HepG2 (cell line): ENCODE results near the gene PARP1. TPM values are rescaled to one million over a fixed set of nuclear protein-coding genes. Genes with fewer than 3 reads are reported as not detected.

Experiments used
- ATAC-seq: fragments of 200-7000 bp; cut with Tn5 transposase; 3 replicates; pipeline ENCODE4 v1.9.1; 2020; ENCODE audit warnings: mild to moderate bottlenecking, moderate library complexity
- BruUV-seq: library from RNA; stranded (reverse); fragments of 400-500 nt; replicated peaks from 2 replicates; lab custom pipeline; 2021; lab: Mats Ljungman, UMichigan
- CTCF ChIA-PET: fragments of 300-600 bp; formaldehyde crosslinking; extraction: SDS; loops from one replicate; lab custom pipeline; 2021; ENCODE audit warnings: low total read pairs, inconsistent platforms, low intra/inter-chr PET ratio; lab: Yijun Ruan, JAX
- POLR2A ChIA-PET: fragments of 350-600 bp; sonication (Branson Sonifier 250); formaldehyde crosslinking; loops from one replicate; lab custom pipeline; 2020; ENCODE audit warnings: antibody characterized with exemption, inconsistent platforms; lab: Yijun Ruan, JAX
- DNase-seq: peaks from one replicate; pipeline ENCODE4 v3.0.0-alpha.2; 2015; ENCODE audit warnings: low spot score
- FAIRE-seq: peaks from 3 replicates; lab custom pipeline; 2011; peaks lifted over from hg19 to GRCh38; lab: Jason Lieb, UNC
- H2AFZ ChIP-seq: one replicate; pipeline ENCODE4 v1.6.1; 2011; ENCODE audit warnings: low read length, inconsistent platforms
- H3K27ac ChIP-seq: fragments of 300-600 bp; 3 replicates; pipeline ENCODE4 v1.8.0; 2011; ENCODE audit warnings: mixed run types, mild to moderate bottlenecking, mixed read lengths, low read length, inconsistent platforms; ENCODE audit not compliant: insufficient read depth; ENCODE audit errors: extremely low read length
- H3K27me3 ChIP-seq, 2 experiments: fragments of 200-600 bp in 1 of 2; 2 replicates in 1 of 2; 3 replicates in 1 of 2; pipeline versions ENCODE4 v1.6.0 to v1.8.0; 2011; ENCODE audit warnings: low read length in 2 of 2, mild to moderate bottlenecking in 2 of 2, moderate library complexity in 2 of 2, inconsistent platforms in 1 of 2; ENCODE audit not compliant: insufficient read depth in 2 of 2, control insufficient read depth in 1 of 2
- H3K36me3 ChIP-seq, 2 experiments: fragments of 200-600 bp in 1 of 2; replicated peaks in 1 of 2; 2 replicates in 1 of 2; 3 replicates in 1 of 2; pipeline versions ENCODE4 v1.5.1 to v1.8.0; 2011; ENCODE audit warnings: low read length in 2 of 2, inconsistent platforms in 1 of 2; ENCODE audit not compliant: insufficient read depth in 2 of 2, control insufficient read depth in 1 of 2
- H3K4me1 ChIP-seq: 2 replicates; pipeline ENCODE4 v1.5.1; 2012; ENCODE audit warnings: low read length, inconsistent platforms; ENCODE audit not compliant: insufficient read depth
- H3K4me2 ChIP-seq: 2 replicates; pipeline ENCODE4 v1.6.0; 2011; ENCODE audit warnings: low read depth, low read length, inconsistent platforms
- H3K4me3 ChIP-seq, 3 experiments: fragments of 200-600 bp in 1 of 3; sonication (generic), shearing (Covaris generic) in 1 of 3; replicated peaks in 1 of 3; 2 replicates each; pipeline ENCODE4 v1.5.1; 2011 to 2016; ENCODE audit warnings: low read length in 3 of 3, inconsistent platforms in 2 of 3, low read depth in 2 of 3, mild to moderate bottlenecking in 2 of 3, control low read depth in 1 of 3, mixed read lengths in 1 of 3; ENCODE audit not compliant: insufficient read depth in 1 of 3
- H3K79me2 ChIP-seq: one replicate; pipeline ENCODE4 v1.6.1; 2011; ENCODE audit warnings: low read length, inconsistent platforms; ENCODE audit not compliant: insufficient read depth
- H3K9ac ChIP-seq: 2 replicates; pipeline ENCODE4 v1.6.0; 2011; ENCODE audit warnings: mild to moderate bottlenecking, low read depth, low read length, inconsistent platforms; ENCODE audit not compliant: insufficient read depth
- H3K9me3 ChIP-seq: 2 replicates; pipeline ENCODE4 v1.5.1; 2012; ENCODE audit warnings: mild to moderate bottlenecking, low read length
- H4K20me1 ChIP-seq: 2 replicates; pipeline ENCODE4 v1.6.0; 2011; ENCODE audit warnings: inconsistent platforms, mild to moderate bottlenecking, low read length, moderate library complexity; ENCODE audit not compliant: insufficient read depth
- IKZF4 ChIP-seq: sonication (generic); formaldehyde crosslinking; IDR thresholded peaks from 2 replicates; pipeline ENCODE4 v1.5.1; 2020; ENCODE audit warnings: borderline replicate concordance, mild to moderate bottlenecking, low read depth, missing genetic modification reagents; ENCODE audit errors: not compliant biosample characterization
- JDP2 ChIP-seq: sonication (generic); formaldehyde crosslinking; IDR thresholded peaks from 2 replicates; pipeline ENCODE4 v1.8.1; 2022; ENCODE audit warnings: missing genetic modification reagents, borderline replicate concordance
- ZKSCAN5 ChIP-seq: sonication (generic); formaldehyde crosslinking; IDR thresholded peaks from 2 replicates; pipeline ENCODE4 v1.5.1; 2020; ENCODE audit warnings: mild to moderate bottlenecking, missing genetic modification reagents
- ZNF460 ChIP-seq: sonication (generic); formaldehyde crosslinking; IDR thresholded peaks from 2 replicates; pipeline ENCODE4 v1.5.1; 2020; ENCODE audit warnings: missing genetic modification reagents, mild to moderate bottlenecking, borderline replicate concordance
- WGBS: methylation state at CpG from one replicate; pipeline ENCODE4 v1.1.6; 2017; ENCODE audit warnings: low lambda C conversion rate; 5-methylcytosine and 5-hydroxymethylcytosine counted together
- in situ Hi-C: cut with HindIII; loops from 2 replicates; pipeline ENCODE4 v1.10.0; 2017; ENCODE audit warnings: low pct_unique_long_range_greater_than_20kb; ENCODE audit not compliant: extremely low pct_ligation_motif_present
- intact Hi-C: fragments of 100-400 bp; cut with micrococcal nuclease; formaldehyde crosslinking; loops from one replicate; pipeline ENCODE4 v1.10.0; 2022; ENCODE audit not compliant: unreplicated experiment
- polyA plus RNA-seq, 8 experiments: library from polyadenylated mRNA; depleted of rRNA in 3 of 8; stranded (reverse) in 7 of 8; unstranded in 1 of 8; fragments of >200 nt; fragmentation: Illumina TruSeq in 4 of 8; extraction: Trizol in 4 of 8; gene quantifications; 2 replicates each; pipeline versions ENCODE4 v1.2.1 to v1.2.3, GENCODE V29; 2011 to 2016; ENCODE audit warnings: low read depth in 4 of 8, missing spikeins in 1 of 8, mixed read lengths in 1 of 8; ENCODE audit not compliant: insufficient read depth in 1 of 8
- total RNA-seq, 5 experiments: library from RNA; depleted of rRNA; stranded (reverse); fragments of >200 nt; fragmentation: Illumina TruSeq; extraction: Trizol; gene quantifications; 2 replicates each; pipeline ENCODE4 v1.2.3, GENCODE V29; 2016; ENCODE audit warnings: low read depth in 1 of 5
- TF ChIP-seq, protein P1 (sequence below): sonication (generic); formaldehyde crosslinking; IDR thresholded peaks from 2 replicates; pipeline ENCODE4 v1.4.0; 2020; ENCODE audit warnings: missing genetic modification reagents, borderline replicate concordance

PARP1 gene
- total and polyA plus RNA-seq, 2 of the 13 experiments (the other 11 are each of a cell fraction or from before 2014, with no cell fraction given): 50.1 to 85.2 TPM

DNA sequence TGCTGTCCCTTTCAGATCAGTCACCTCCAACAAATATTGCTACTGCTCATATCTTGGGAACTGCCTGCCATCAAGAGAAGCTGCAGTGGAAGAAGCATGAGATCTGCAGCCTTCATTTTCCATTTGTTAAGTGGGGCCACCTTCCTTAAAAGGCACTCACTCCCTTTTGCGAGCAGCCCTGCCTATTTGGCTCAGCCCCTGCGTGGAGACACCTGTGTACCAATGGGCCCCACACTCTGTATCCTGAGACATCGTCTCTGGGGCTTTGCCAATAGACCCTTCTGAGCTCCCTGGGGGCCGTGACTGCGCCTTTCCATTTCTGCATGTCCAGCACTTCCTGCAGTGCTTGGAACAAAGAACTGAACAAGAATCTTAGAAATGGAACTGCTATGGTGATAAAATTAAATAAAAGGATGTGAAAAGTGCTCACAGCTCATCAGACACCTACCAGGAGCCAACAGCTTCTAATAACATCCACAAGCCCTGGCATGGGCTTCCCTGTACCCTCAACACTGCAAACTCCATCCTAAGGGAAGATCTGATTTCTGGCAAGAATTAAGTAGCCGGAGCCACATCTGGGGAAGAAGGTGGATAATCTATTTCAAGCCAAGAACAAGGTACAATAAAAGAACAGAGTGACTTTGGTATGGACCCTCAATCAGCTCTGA is 36.7 kb downstream of the PARP1 start:
- POLR2A ChIA-PET: no interaction called here
- 94% methylated on average over 6 of the region's 6 CpGs for WGBS
- H3K9ac ChIP-seq: no peak overlapping the region
- H2AFZ ChIP-seq: no peak overlapping the region
- no TSS peak for BruUV-seq
- no peaks in the 10 kb centered on the region for H3K9me3 ChIP-seq
- no peak overlapping the region for H3K4me2 ChIP-seq
- intact Hi-C loops (no loop called here), in situ Hi-C loops (no loop called here)
- no peak for DNase-seq
- no peaks in the 10 kb centered on the region for H3K4me1 ChIP-seq
- ATAC-seq: no peak
- H4K20me1 ChIP-seq: no peaks in the 10 kb centered on the region
- peaks cover 41 to 90% of the 10 kb centered on the region in 2 experiments for H3K36me3 ChIP-seq
- FAIRE-seq: no peak
- no peak overlapping the region for H3K27ac ChIP-seq
- CTCF ChIA-PET: no interaction called here
- H3K4me3 ChIP-seq: no peak overlapping the region
- no peaks in the 10 kb centered on the region for H3K27me3 ChIP-seq
- H3K79me2 ChIP-seq: no peaks in the 10 kb centered on the region
- TF ChIP-seq JDP2 (CRISPR knock-in tag) (no peak), IKZF4 (CRISPR knock-in tag) (no peak), ZNF460 (no peak), ZKSCAN5 (CRISPR knock-in tag) (no peak)
- TF ChIP-seq, protein P1, sequence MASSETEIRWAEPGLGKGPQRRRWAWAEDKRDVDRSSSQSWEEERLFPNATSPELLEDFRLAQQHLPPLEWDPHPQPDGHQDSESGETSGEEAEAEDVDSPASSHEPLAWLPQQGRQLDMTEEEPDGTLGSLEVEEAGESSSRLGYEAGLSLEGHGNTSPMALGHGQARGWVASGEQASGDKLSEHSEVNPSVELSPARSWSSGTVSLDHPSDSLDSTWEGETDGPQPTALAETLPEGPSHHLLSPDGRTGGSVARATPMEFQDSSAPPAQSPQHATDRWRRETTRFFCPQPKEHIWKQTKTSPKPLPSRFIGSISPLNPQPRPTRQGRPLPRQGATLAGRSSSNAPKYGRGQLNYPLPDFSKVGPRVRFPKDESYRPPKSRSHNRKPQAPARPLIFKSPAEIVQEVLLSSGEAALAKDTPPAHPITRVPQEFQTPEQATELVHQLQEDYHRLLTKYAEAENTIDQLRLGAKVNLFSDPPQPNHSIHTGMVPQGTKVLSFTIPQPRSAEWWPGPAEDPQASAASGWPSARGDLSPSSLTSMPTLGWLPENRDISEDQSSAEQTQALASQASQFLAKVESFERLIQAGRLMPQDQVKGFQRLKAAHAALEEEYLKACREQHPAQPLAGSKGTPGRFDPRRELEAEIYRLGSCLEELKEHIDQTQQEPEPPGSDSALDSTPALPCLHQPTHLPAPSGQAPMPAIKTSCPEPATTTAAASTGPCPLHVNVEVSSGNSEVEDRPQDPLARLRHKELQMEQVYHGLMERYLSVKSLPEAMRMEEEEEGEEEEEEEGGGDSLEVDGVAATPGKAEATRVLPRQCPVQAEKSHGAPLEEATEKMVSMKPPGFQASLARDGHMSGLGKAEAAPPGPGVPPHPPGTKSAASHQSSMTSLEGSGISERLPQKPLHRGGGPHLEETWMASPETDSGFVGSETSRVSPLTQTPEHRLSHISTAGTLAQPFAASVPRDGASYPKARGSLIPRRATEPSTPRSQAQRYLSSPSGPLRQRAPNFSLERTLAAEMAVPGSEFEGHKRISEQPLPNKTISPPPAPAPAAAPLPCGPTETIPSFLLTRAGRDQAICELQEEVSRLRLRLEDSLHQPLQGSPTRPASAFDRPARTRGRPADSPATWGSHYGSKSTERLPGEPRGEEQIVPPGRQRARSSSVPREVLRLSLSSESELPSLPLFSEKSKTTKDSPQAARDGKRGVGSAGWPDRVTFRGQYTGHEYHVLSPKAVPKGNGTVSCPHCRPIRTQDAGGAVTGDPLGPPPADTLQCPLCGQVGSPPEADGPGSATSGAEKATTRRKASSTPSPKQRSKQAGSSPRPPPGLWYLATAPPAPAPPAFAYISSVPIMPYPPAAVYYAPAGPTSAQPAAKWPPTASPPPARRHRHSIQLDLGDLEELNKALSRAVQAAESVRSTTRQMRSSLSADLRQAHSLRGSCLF (CRISPR knock-in tag): no peak
- TF ChIP-seq, all 625 proteins: peak for 0
